Mesothelial cell of epicardium (in vitro differentiated cells): ENCODE results near the gene KCNT1. TPM values are rescaled to one million over a fixed set of nuclear protein-coding genes. Genes with fewer than 3 reads are reported as not detected.

Experiments
- DNase-seq, 2 experiments: peaks; one replicate each; pipeline ENCODE4 v3.0.0; 2021; ENCODE audit warnings: low spot score in 2 of 2; ENCODE audit not compliant: unreplicated experiment in 2 of 2
- H3K27ac Mint-ChIP-seq: 2 replicates; pipeline ENCODE4 v1.8.0; 2021; ENCODE audit warnings: mixed read lengths
- H3K27me3 Mint-ChIP-seq: 2 replicates; pipeline ENCODE4 v1.8.0; 2021; ENCODE audit warnings: low read depth, mixed read lengths
- H3K36me3 Mint-ChIP-seq: 2 replicates; pipeline ENCODE4 v1.8.0; 2021; ENCODE audit warnings: mixed read lengths
- H3K4me1 Mint-ChIP-seq: 2 replicates; pipeline ENCODE4 v1.8.0; 2021; ENCODE audit warnings: mixed read lengths
- H3K4me3 Mint-ChIP-seq: 2 replicates; pipeline ENCODE4 v1.8.0; 2021; ENCODE audit warnings: mild to moderate bottlenecking, moderate library complexity, mixed read lengths
- H3K9me3 Mint-ChIP-seq: 2 replicates; pipeline ENCODE4 v1.8.0; 2021; ENCODE audit warnings: mixed read lengths
- CTCF ChIP-seq: fragments of 200-600 bp; sonication (generic); IDR thresholded peaks from one replicate; pipeline ENCODE4 v1.5.0; 2021; ENCODE audit warnings: antibody characterized with exemption; ENCODE audit not compliant: unreplicated experiment
- total RNA-seq: library from RNA; stranded (reverse); gene quantifications from 3 replicates; pipeline ENCODE4 v1.2.1, GENCODE V29; 2021

The KCNT1 gene
- total RNA-seq, 1 donor from 2014 or later: not detected

DNA sequence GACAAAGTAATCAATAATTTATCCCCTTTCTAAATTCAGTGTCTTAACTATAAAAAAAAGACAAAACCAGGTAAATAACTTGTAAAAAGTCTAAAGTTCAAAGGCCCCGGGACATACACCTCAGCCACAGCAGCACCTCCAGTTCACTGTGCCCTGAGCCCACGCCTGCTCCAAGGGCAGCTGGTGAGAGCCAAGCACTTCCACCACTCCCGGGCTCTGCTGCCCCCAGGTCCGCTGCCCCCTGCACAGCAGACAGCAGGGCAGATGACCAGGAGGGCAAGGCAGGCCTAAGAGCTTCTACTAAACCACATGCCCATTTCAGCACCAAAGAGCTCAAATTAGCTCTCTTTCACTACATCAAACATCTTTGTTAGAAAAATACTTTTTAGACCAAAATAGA lies 113.4 kb downstream of the KCNT1 start:
- H3K9me3 Mint-ChIP-seq: no peaks in the 10 kb centered on the region
- H3K27ac Mint-ChIP-seq: no peak overlapping the region
- no peaks in the 10 kb centered on the region for H3K27me3 Mint-ChIP-seq
- peaks cover 76% of the 10 kb centered on the region for H3K36me3 Mint-ChIP-seq
- no peak for DNase-seq
- no peak for TF ChIP-seq CTCF
- no peaks in the 10 kb centered on the region for H3K4me1 Mint-ChIP-seq
- H3K4me3 Mint-ChIP-seq: no peak overlapping the region

DNA sequence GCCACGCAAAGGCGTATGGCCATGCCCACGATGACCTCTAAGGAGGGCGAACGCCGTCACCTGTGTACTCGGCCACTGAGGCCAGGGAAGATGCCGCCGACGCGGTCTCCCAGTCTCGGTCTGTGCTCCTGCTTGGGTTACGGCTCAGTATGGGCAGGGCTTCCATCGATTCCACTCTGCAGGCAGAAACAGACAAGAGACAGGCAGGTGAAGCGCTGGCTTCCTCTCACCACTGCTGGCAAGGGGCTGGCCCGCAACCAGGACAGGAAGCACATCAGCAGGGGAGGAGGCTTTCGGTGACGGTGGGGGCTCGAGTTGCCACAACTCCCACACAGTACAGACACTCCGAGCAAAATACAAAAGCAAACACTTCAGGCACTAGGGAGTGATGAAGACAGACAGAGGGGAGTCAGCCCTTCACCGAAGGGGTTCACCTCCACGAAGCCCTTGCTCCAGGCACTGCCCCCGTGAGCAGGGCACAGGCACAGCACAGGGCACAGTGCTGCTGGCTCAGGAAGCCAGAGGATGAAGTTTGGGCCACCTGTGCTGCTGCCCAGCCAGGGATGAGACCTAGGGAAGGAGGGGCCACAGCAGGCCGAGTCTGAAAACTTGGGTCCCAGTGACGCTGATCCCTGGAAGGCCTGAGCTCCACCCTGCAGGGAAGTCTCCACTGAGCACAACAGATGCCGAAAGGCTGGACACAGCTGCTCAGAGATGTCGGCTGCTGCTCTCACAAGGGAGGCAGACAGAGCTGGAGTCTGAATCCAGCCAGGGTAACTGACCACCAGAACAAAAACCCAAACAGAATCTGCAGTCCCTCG lies 114.1 kb downstream of the KCNT1 start:
- H3K4me3 Mint-ChIP-seq: no peak overlapping the region
- no peaks in the 10 kb centered on the region for H3K27me3 Mint-ChIP-seq
- DNase-seq: no peak
- H3K27ac Mint-ChIP-seq: no peak overlapping the region
- TF ChIP-seq CTCF: no peak
- H3K36me3 Mint-ChIP-seq: peaks cover 76% of the 10 kb centered on the region
- H3K9me3 Mint-ChIP-seq: no peaks in the 10 kb centered on the region
- no peaks in the 10 kb centered on the region for H3K4me1 Mint-ChIP-seq

- Mint-ChIP-seq H3K9me3 (no peaks in the 10 kb centered on the region), H3K27me3 (no peaks in the 10 kb centered on the region), H3K36me3 (peaks cover 74% of the 10 kb centered on the region), H3K27ac (no peak overlapping the region), H3K4me3 (no peak overlapping the region), H3K4me1 (no peaks in the 10 kb centered on the region)
- TF ChIP-seq CTCF: no peak
- no peak for DNase-seq
Measured at GRCh38 chr9:135816651-135816970, 114.6 kb downstream of the KCNT1 start.

DNA sequence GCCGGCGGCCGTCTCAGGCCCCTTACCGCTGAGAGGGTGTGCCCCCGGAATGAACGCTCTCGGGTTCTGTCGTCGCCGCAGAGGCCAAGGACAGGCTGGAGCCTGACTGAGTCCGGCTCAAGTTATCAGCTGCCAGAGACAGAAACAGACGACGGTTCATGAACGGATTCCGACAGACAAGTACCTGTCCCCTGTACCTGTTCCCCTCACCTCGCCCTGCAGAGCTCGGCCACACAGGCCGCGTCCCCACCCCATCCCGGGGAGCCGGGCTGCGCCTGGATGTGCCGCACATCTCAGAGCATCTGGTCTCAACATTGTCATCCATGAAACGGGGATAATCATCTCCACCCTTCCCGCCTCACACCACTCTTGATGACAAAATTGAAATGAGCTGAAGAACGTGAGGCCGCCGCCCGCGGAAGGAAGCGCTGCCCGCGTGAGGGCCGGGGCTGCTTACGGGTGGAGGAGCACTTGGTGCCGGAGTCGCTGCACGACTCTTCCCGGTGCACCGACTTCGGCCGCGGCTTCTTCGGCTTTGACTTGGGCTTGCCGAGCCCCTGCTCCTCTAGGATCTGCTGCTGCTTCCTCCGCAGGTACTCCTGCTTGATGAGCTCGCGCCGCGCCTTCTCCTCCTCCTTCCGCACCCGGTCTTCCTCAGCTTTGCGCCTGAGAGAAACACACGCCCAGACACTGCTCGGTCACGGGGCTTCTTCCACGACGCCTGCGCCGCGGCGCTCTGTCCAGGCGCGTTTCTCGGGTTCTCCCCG lies 116.1 kb downstream of the KCNT1 start:
- no peaks in the 10 kb centered on the region for H3K27me3 Mint-ChIP-seq
- DNase-seq: no peak
- no peak overlapping the region for H3K4me3 Mint-ChIP-seq
- H3K27ac Mint-ChIP-seq: no peak overlapping the region
- no peaks in the 10 kb centered on the region for H3K9me3 Mint-ChIP-seq
- peaks cover 74% of the 10 kb centered on the region for H3K36me3 Mint-ChIP-seq
- TF ChIP-seq CTCF: no peak
- no peaks in the 10 kb centered on the region for H3K4me1 Mint-ChIP-seq

DNA sequence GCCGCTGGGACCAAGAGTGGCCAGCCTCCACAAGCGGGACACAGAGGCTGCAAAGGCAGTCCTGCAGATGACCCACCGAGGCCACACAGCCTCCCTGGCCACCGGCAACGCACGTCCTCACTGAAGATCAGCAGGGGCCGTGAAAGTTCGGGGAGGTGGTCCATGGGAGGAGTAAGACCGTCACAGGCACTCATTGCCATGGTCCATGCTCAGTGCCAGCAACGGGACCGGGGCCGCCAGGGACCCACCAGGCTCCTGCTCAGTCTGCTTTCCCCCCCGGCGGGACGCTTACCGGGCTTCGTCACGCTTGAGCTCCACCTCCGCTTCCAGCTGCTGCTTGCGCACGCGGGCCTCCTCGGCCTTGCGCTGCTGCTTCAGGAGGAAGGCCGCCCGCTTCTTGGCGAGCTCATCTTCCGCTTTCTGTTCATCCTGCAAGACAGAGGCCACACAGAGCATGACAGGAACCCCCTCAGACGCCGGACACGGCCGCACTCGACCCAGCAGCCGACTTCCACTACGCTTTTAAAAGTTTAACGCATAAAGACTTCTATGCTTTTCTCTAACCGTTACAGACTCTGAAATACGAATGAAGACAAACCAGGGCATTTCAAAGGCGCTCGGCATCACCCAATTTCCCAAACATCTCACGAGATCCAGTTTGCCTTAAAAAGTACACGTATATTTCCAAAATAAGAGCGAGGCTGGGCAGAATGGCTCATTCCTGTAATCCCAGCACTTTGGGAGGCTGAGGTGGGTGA lies 116.9 kb downstream of the KCNT1 start:
- no peak overlapping the region for H3K27ac Mint-ChIP-seq
- H3K36me3 Mint-ChIP-seq: peaks cover 71% of the 10 kb centered on the region
- no peak overlapping the region for H3K4me3 Mint-ChIP-seq
- TF ChIP-seq CTCF: no peak
- H3K9me3 Mint-ChIP-seq: no peaks in the 10 kb centered on the region
- H3K4me1 Mint-ChIP-seq: no peaks in the 10 kb centered on the region
- DNase-seq: no peak
- H3K27me3 Mint-ChIP-seq: no peaks in the 10 kb centered on the region
